ENCODE data around the gene ARPP19. TPM values are rescaled to one million over a fixed set of nuclear protein-coding genes. Genes with fewer than 3 reads are reported as not detected.

ARPP19 gene
- total RNA-seq, 1 donor from 2014 or later, result 150 TPM

DNA sequence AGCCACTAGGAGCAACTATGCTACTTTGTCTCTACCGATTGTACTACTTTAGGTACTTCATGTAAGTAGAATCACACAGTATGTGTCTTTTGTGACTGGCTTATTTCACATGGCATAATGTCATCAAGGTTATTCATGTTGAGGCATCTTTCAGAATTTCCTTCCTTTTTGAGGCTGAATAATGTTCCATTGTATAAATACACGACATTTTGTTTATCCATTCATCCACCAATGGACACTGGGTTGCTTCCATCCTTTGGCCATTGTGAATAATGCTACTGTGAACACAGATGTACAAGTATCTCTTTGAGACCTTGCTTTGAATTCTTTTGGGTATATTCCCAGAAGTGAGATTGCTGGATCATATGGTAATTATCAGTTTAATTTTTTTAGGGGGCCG is 69.3 kb downstream of the ARPP19 start:
- Histone ChIP-seq H3K4me1 (peaks cover 4% of the 10 kb centered on the region), H3K9me3 (no peaks in the 10 kb centered on the region), H3K4me3 (no peak overlapping the region), H3K36me3 (no peaks in the 10 kb centered on the region), H3K27ac (no peak overlapping the region), H3K27me3 (ENCODE audit: low read depth) (no peaks in the 10 kb centered on the region)
- intact Hi-C loops (cut with DNase I), result no loop called here
- TF ChIP-seq, protein P1, sequence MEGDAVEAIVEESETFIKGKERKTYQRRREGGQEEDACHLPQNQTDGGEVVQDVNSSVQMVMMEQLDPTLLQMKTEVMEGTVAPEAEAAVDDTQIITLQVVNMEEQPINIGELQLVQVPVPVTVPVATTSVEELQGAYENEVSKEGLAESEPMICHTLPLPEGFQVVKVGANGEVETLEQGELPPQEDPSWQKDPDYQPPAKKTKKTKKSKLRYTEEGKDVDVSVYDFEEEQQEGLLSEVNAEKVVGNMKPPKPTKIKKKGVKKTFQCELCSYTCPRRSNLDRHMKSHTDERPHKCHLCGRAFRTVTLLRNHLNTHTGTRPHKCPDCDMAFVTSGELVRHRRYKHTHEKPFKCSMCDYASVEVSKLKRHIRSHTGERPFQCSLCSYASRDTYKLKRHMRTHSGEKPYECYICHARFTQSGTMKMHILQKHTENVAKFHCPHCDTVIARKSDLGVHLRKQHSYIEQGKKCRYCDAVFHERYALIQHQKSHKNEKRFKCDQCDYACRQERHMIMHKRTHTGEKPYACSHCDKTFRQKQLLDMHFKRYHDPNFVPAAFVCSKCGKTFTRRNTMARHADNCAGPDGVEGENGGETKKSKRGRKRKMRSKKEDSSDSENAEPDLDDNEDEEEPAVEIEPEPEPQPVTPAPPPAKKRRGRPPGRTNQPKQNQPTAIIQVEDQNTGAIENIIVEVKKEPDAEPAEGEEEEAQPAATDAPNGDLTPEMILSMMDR (IDR thresholded peaks at IDR 0.05), result no peak
- ATAC-seq (no peak), DNase-seq (no peak)

DNA sequence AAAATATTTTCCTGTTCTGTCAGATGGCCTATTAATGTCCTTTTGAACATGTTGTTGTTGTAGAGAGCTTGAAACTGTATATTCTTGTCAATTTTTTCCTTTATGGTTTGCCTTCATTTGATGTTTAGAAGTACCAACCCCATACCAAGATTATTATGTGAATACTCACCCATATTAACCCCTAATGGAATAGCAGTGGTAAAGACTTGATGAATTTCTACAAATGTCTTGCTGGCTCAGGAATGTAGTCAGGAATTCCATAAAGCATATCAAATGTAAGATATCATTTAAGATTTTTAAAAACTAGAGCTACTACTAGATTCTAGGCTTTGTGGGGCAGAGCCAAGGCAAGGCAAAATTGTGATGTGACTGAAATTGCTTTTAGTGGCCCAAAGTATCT is 70.1 kb downstream of the ARPP19 start:
- H3K4me3 ChIP-seq, result no peak overlapping the region
- TF ChIP-seq, protein P1 (IDR thresholded peaks at IDR 0.05), result no peak
- no peaks in the 10 kb centered on the region for H3K36me3 ChIP-seq
- no peaks in the 10 kb centered on the region for H3K4me1 ChIP-seq
- no peak for DNase-seq
- no peak overlapping the region for H3K27ac ChIP-seq
- intact Hi-C loops (cut with DNase I), result no loop called here
- no peaks in the 10 kb centered on the region for H3K9me3 ChIP-seq
- H3K27me3 ChIP-seq (ENCODE audit: low read depth), result no peaks in the 10 kb centered on the region
- ATAC-seq, result no peak

Other genes starting within 250 kb of the ARPP19 start
- 36.1 TPM for gene MYO5A, start 40.1 kb downstream of the ARPP19 start, total RNA-seq
- 46.7 TPM for gene ATOSA, start 110.4 kb upstream of the ARPP19 start, total RNA-seq
- gene ONECUT1, start 221.3 kb upstream of the ARPP19 start, total RNA-seq, result not detected